T-helper 2 cell (primary cell): ENCODE measurements around the gene CPA2.
A peak's percentile ranks its signal among the peaks of the same experiment; 100 is the strongest.

Experiments
- DNase-seq, 5 experiments: peaks; one replicate each; pipeline versions ENCODE4 v3.0.0 to v3.0.0-alpha.2; 2012 to 2022

Gene CPA2

DNA sequence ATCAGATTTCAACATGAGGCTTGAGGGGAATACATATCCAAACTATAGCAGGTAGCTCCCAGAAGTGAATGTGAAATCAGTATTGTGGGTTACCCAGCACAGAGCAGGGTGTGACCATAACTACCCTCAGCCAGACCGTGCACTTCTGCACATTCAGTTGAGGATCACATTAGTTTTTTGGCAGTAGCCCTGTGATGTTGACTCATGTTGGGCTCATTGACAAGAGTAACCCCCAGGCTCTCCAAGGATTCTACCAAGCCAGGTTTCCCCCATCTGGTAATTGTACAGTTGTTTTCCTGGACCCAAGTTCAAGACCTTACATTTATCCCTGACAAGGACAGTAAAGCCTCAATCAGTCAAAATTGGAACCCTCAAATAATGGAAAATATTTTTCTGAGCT is 14.6 kb downstream of the CPA2 start:
- no peak for DNase-seq

DNA sequence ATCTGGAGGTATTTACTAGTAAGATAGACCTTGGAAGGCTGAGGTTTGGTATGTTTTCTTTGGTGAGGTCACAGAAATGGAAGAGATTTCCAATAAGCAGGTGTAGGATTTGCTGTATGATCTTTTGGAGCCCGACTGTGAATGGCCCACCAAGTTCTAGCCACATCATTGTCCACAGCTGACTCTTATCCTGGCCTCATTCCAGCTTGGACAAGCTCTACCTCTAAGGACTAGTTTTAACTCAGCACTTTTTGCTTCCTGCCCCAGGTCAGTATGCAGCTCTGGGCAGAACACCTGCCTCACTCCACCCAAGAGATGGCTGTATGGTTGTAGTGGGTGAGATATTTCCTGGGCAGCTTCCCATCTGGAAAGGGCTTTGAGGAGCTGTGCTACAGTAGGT is 20.2 kb downstream of the CPA2 start:
- no peak for DNase-seq

DNA sequence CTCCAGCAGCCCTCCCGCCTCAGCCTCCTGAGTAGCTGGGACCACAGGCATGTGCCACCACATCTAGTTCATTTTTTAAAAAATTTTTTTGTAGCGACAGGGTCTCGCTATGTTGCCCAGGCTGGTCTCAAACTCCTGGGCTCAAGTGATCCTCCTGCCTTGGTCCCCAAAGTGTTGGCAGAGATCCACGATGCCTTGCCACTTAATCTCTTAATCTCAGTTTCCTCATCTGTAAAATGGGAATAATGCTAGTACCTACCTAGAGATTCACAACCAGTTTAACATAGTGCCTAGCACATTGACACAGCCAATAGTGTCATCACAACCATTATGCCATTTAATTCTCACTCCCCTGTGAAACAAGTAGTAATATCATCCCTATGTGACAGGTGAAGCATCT is 21.5 kb downstream of the CPA2 start:
- no peak for DNase-seq

GRCh38 chr7:130288829-130289228 is 22.2 kb downstream of the CPA2 start:
- DNase-seq = no peak

DNA sequence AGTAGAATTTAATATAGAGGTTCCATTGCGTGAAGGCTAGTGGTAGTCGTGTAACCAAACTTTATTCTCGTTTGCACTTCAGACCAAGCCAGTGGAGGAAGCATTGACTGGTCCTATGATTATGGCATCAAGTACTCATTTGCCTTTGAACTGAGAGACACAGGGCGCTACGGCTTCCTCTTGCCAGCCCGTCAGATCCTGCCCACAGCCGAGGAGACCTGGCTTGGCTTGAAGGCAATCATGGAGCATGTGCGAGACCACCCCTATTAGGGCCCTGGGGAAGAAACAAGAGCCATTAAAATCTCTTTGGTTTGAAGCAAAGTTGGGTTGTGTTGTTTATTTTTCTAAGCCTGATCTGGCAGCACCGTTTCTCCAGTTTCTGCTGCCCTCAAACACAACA is 22.8 kb downstream of the CPA2 start:
- DNase-seq = no peak

GRCh38 chr7:130290745-130291144 is 24.1 kb downstream of the CPA2 start:
- DNase-seq = no peak

DNA sequence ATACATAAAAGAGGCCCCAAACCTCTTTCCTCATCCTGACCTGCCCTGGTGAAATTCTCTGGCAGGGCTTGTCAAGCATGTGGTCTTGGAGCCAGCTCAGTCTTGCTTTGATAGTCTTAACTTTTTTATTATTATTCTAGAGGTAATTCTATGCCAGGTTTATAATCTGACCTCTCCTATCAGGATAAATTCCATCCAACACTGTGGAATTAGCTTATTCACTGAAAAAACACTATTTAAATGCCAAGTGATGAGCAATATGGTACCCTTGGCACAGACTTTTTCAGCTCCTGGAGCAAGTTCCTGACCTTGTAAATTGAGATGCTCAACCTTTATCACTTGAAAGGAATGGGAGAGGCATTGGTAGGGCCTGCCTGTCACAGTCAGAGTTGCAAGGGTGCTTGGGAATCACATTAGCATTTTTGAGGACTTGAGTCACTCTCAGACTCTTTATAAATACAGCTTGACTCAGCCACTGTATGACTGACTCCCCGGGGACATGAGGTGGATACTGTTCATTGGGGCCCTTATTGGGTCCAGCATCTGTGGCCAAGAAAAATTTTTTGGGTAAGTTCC is 26.1 kb downstream of the CPA2 start, which contains the start of gene CPA4:
TSS of gene CPA4 (plus strand) at position 480 of the 576 bp plus-strand sequence. CDS start at position 500, 20 bp downstream.
- no peak for DNase-seq

DNA sequence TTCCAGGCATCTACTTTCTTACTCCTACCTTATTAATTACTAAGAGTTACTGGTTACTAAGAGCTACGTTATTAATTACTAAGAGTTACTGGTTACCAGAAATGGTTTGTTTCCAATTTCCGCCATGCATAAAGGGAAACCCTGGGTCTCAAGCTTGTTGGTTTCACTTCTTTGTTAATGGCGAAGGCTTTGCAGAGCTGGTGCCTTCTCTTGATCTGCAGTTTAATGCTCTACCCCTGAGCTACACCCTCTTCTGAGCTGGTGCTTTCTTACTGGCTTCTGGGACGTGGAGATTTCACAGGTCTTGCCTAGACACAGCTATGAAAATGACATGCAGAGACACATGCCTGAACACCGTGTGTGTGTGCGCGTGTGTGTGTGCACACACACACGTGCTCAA is 26.9 kb downstream of the CPA2 start:
- no peak for DNase-seq

- DNase-seq = no peak
Observed at GRCh38 chr7:130294314-130294713, 27.7 kb downstream of the CPA2 start.

GRCh38 chr7:130296221-130296951 is 29.7 kb downstream of the CPA2 start:
- DNase-seq = no peak

DNA sequence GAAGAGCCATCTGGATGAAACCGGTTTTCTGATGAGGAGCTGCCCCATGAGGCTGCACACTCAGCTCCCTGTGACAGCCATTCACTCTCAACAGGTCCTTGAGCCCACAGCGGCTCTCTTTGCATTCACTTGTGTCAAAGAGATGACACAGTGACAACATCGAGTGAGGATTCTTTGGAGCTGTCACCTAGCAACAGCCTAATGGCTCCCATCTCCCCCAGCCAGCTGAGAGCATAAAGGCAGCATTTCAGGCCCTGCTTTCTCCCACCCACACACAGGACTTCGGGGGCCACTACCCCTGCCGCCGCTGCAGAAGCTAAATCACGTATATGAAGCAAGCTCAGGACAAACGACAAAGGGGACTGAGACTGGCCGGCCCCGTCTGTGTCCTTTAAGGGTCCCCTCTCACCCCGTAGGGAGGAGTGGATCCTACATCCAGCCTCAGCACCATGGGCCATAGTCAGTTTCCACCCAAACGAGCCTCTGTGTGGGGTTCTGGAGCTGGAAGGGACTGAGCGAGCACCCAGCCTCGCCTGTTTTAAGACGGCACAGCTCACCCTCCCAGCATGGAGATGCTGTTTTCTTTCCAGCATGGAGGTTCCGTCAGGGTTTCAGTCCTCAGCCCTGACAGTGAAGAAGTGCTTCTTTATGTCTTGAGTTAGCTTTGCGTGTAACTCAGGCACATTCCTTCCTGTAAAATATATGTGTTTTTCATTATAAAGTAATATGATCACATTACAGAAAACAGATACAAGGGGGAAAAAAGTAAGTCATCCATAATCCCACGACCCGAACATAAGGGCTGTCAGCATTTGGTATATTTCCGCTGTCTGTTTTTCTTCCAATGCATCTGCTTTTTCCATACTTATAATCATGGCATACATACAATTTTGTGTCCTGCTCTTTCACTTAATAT is 31.2 kb downstream of the CPA2 start:
- no peak for DNase-seq

GRCh38 chr7:130298544-130299326 is 32.1 kb downstream of the CPA2 start:
- DNase-seq = no peak

- no peak for DNase-seq
Observed at GRCh38 chr7:130299866-130300265, 33.2 kb downstream of the CPA2 start.

DNA sequence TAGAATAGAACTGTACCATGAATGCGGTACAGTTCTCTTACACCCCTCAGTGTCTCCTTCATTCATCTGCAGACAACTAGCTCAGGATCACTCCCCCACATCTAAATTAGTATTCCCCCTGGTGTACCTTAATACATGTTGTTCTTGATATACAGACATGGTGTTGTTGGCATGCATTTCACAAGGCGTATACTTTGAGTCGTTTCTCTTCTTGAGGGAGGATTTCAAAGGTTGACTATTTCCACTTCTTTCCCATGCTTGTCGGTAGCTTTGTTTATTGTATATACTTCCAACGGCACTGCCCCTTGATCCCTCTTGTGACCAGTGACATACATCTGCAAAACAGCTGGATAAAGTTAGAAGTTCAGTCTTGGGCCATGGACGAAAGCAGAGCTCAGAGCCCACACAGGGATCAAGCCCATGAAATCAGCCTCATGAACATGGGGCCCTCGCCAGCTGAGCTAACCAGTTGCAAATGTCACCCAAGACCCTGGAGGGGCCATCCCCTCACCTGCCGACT is 34.9 kb downstream of the CPA2 start:
- DNase-seq = no peak

GRCh38 chr7:130302649-130303048 is 36.0 kb downstream of the CPA2 start:
- no peak for DNase-seq

DNA sequence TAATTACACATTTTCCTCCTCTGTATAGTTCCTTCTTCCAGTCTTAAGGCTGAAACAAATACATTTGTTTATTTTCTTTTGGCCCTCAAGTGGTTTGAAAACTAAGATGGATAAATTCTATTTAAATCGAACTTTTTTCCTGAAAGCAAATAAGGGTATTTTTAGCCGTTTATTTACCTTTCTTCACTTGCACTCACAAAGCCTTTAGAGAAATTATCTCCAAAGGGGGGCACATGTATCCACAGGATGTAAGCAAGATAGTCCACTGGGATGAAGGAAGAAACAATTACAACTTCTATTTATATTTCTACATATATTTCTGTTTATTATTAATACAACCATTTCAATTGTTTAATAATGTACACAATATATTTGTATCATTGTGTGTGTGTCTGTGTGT is 36.5 kb downstream of the CPA2 start:
- DNase-seq = no peak

GRCh38 chr7:130303551-130303950 is 36.9 kb downstream of the CPA2 start:
- no peak for DNase-seq

- DNase-seq = no peak
Observed at GRCh38 chr7:130303982-130304381, 37.3 kb downstream of the CPA2 start.

- no peak for DNase-seq
Observed at GRCh38 chr7:130304878-130305277, 38.2 kb downstream of the CPA2 start.

DNA sequence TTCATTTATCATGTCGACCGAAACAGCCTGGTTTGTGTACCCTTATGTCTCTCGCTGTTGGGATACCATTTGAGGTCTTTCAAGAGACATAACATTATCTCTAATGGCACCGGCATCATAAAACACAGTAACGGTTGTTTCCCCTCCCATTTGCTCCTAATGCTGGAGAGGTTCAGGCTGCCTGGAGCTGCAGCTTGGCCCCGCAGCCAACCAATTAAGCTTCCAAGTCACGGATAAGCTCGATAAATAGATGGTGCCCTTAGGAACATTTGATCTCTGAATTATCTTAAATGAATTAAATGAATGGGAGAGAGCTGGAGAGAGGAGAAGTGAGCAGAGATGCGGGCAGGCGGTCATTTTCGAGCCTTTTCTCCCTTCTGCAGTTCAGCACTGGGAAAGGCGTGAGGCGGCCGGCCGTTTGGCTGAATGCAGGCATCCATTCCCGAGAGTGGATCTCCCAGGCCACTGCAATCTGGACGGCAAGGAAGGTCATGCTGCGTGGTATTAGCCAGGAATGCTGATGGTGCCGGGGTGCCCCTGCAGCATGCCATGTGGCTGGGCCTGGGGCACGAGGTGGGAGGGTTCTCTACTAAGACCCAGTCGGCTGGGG is 38.9 kb downstream of the CPA2 start:
- DNase-seq = no peak

DNA sequence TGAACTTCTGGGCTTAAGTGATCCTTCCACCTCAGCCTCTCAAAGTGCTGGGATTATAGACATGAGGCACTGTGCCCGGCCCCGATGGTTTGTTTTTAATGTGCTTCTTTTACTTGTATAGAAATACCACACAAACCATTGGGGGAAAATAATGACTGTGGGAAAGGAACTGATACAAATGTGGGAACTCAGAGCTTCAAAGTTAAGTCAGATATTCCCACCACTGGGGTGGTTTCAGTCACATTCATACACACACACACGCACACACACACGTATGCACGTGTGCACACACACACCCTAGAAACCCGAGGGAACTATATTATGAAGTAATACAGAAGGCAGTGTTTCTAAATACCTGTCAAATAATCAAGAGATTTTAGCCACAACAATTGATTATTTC is 43.3 kb downstream of the CPA2 start:
- DNase-seq = peak in 1 of 5 experiments; percentile 18

DNA sequence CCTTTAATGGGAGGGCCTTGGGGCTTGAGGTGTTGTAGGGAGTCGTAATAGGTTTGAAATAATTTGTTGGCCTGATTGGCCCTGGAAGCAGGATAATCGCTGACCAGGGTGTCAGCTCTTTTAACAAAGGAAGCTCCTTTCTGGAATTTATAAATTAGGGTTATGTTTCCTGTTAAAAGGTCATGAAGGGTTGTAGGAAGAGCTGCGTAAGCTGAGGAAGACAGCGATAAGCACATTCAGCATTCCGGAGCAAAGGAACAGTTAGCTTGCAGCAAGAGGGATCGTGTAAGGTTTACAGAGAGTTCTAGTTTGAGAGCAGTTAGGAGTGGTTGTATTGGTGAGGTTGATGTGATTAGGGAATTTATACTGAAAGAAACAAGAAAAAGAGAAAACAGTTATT is 47.6 kb downstream of the CPA2 start:
- no peak for DNase-seq
